Endothelial cell of umbilical vein (primary cell): ENCODE results near the gene RGS8.

ENCODE experiments used
- EZH2 ChIP-seq: IDR thresholded peaks from 2 replicates; pipeline ENCODE4 v1.6.1; 2012; ENCODE audit warnings: borderline replicate concordance, low read depth, mild to moderate bottlenecking, moderate library complexity, low read length, inconsistent platforms; ENCODE audit not compliant: severe bottlenecking
- FOS ChIP-seq: IDR thresholded peaks from 2 replicates; pipeline ENCODE4 v1.6.1; 2011; ENCODE audit warnings: mild to moderate bottlenecking, low read length, moderate library complexity, borderline replicate concordance; ENCODE audit not compliant: insufficient read depth
- GATA2 ChIP-seq: IDR thresholded peaks from 2 replicates; pipeline ENCODE4 v1.7.0; 2011; ENCODE audit warnings: low read depth, mild to moderate bottlenecking, moderate library complexity, mixed read lengths, low read length; ENCODE audit not compliant: insufficient read length, insufficient read depth
- JUN ChIP-seq: IDR thresholded peaks from 2 replicates; pipeline ENCODE4 v1.6.1; 2011; ENCODE audit warnings: borderline replicate concordance, low read depth; ENCODE audit not compliant: insufficient read length, insufficient read depth
- MAX ChIP-seq: IDR thresholded peaks from 2 replicates; pipeline ENCODE4 v1.6.1; 2011; ENCODE audit not compliant: insufficient read depth, insufficient read length
- MYC ChIP-seq: IDR thresholded peaks from one replicate; pipeline ENCODE4 v1.6.1; 2011; ENCODE audit warnings: mild to moderate bottlenecking, low read depth, low read length
- POLR2A ChIP-seq: IDR thresholded peaks from 2 replicates; pipeline ENCODE4 v1.6.1; 2012; ENCODE audit warnings: low read depth, mild to moderate bottlenecking, control low read depth, low read length
- POLR2AphosphoS5 ChIP-seq: IDR thresholded peaks from 2 replicates; pipeline ENCODE4 v1.6.1; 2012; ENCODE audit warnings: low read depth, mild to moderate bottlenecking, control low read depth, low read length, moderate library complexity; ENCODE audit not compliant: insufficient read depth
- TF ChIP-seq, protein P1 (sequence below), 2 donors: IDR thresholded peaks; 1 replicate in 1 of 2; 2 replicates in 1 of 2; pipeline ENCODE4 v1.5.1; 2011; ENCODE audit warnings: low read length in 2 of 2, mild to moderate bottlenecking in 2 of 2, moderate library complexity in 2 of 2, control low read depth in 1 of 2, inconsistent platforms in 1 of 2, low read depth in 1 of 2; ENCODE audit not compliant: insufficient read depth in 1 of 2; ENCODE audit errors: extremely low read depth in 1 of 2

- TF ChIP-seq, protein P1, sequence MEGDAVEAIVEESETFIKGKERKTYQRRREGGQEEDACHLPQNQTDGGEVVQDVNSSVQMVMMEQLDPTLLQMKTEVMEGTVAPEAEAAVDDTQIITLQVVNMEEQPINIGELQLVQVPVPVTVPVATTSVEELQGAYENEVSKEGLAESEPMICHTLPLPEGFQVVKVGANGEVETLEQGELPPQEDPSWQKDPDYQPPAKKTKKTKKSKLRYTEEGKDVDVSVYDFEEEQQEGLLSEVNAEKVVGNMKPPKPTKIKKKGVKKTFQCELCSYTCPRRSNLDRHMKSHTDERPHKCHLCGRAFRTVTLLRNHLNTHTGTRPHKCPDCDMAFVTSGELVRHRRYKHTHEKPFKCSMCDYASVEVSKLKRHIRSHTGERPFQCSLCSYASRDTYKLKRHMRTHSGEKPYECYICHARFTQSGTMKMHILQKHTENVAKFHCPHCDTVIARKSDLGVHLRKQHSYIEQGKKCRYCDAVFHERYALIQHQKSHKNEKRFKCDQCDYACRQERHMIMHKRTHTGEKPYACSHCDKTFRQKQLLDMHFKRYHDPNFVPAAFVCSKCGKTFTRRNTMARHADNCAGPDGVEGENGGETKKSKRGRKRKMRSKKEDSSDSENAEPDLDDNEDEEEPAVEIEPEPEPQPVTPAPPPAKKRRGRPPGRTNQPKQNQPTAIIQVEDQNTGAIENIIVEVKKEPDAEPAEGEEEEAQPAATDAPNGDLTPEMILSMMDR (IDR thresholded peaks at IDR 0.05; ENCODE audit: extremely low read depth in 1 of 2, insufficient read depth in 1 of 2, low read depth in 1 of 2, low read length in 2 of 2): no peak
- TF ChIP-seq POLR2A (no peak), FOS (no peak), EZH2 (no peak), MAX (no peak), POLR2AphosphoS5 (no peak), GATA2 (no peak), JUN (no peak), MYC (no peak)
These were observed 40.7 kb downstream of the RGS8 start for GRCh38 chr1:182643699-182644098.
